Activated CD4-positive, CD25-positive, alpha-beta regulatory T cell treated with anti-CD3 and anti-CD28 coated beads, Interleukin-2, amount 50 U/mL, for 72 hours (primary cell): Measurements from ENCODE around the gene MIXL1.
"Not testable (repeated sequence)": the region's sequence is repeated elsewhere in the genome, so short reads cannot be mapped to it uniquely, and the experiment has no call there.

Experiments used
- DNase-seq: peaks from one replicate; pipeline ENCODE4 v3.0.0; 2021

MIXL1 gene

DNA sequence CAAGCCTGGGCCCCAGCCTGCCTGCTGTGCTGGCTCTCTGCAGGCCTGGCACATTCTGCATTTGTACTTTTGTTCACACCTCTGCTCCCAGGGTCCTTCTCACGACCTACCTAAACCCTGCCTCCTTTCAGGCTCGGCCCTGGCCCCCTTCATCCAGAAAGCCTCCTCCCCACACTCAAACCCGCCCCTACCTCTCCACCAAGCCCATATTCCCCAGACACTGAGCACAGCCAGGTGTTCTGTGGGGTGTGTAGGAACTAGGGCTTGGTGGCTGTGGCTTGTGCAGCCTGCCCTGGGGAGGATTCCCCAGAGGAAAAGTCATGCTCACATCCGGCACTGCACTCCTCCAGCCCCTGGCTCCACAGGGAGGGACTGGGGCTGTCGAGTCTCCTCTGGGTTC, 8.2 kb upstream of the MIXL1 start:
- DNase-seq, result no peak

DNA sequence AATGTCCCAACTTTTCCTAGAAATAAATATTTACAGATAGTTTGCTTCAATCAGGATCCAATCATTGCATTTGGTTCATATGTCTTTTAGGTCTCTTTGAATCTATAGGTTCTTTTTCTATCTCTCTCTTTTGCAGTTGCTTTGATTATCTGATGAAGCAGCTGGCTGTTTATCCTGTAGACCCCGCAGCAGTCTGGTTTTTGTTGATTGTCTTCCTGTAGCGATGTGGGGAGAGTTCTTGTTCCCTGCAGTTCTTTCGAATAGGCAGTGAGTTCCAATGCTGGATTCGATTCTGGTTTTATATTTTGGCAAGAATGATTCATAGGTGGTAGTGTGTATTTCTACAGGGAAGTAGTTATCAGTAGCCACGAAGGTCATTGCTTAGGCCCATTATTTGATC, 7.4 kb upstream of the MIXL1 start:
- no peak for DNase-seq

DNA sequence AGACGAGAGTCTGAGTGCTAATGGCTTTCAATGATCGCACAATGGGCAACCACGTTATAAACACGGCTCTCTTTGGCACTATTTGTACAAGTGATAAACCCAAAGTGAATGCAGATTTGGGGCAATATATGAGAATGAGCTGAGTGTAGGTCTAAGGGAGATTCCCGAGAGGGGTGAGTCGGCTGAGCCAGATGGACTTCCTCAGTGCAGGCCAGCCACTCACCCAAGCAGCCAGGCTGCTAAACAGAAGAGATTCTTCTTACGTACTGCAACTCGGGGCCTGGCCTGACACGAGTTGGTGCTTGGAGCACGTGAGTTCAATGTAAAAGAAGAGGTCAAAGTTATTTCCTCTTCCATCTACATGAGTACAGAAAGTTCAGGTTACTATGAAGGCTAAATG, 6.2 kb upstream of the MIXL1 start:
- DNase-seq, result no peak

DNA sequence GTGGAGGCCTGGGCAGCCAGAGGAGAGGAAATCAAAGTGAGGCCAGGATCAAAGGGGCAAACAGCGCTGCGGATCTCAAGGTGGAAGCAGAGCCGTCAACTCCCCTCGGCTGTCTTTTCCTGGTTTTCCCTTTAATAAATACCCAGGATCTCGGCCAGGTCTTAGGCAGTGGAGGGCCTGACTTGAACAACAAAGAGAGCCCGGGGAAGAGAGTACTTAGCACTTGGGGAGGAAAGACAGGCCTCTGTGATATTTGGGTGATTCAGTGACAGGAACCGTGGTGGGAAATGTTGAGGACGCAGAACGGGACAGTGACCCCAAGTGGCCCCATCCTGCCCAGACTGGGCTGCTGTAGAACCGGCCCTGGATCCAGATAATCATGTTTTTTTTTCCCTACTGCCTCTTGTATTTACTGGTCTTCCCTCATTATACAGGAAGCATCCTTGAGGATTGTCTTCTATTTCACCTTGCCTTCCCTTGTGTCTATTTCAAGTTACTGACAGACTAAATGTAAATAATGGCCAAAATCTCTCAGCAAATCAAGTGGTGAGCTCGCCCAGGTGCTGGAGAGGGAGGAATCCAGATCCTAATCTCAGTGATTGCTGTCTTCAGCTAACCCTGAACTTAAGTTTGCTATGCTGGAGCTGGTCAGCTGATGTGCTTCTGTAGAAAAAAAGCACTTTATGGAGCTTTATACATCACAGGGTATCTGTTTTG, 2.8 kb upstream of the MIXL1 start:
- no peak for DNase-seq

DNA sequence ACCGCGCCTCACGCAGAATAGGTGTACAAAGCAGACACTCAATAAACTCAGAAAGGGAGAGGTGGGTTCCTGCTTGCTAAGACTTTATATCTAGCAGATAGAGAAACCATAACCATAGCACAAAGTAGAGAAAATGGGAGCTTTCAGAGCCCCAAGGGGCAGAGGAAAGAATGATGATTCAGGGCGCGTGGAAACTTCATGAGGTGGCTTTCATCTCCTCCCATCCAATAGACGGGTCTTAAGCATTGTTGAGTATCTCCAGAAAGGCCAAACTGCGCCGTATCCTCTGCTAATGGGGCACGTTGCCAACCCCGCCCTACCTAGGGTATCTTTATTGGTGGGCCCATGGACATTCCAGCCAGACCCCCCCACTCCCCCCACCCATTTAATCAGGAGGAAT, 778 bp upstream of the MIXL1 start:
- DNase-seq, result no peak

DNA sequence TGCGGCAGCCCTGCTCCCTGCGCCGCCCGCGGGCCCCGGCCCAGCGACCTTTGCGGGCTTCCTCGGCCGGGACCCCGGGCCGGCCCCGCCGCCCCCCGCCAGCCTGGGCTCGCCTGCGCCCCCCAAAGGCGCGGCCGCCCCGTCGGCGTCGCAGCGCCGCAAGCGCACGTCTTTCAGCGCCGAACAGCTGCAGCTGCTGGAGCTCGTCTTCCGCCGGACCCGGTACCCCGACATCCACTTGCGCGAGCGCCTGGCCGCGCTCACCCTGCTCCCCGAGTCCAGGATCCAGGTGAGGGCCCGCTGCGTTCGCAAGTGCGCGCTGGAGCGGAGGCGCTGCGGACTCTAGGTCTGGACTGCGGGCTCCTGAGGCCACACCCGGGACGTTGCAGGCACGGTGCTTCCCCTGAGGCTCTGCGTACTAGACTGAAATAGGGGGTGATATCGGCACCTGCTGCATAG, 351 bp downstream of the MIXL1 start:
- no peak for DNase-seq

DNA sequence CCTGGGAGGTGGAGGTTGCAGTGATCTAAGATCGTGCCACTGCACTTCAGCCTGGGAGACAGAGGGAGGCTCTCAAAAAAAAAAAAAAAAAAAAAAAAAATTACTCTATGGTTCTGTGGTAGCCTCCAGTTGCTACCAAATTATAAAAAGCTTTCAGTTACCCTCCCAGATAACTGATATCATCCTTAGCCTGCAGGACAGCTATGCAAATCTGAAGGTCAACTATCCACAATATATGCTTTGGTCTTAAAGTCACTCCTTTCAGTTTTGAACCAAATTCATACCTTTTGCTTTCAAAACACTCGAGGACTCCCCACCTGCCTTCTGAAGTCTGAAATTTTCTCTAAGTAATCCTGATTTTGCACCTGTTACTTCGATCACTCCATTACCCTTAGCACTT, 3.1 kb downstream of the MIXL1 start:
- DNase-seq, result no peak

DNA sequence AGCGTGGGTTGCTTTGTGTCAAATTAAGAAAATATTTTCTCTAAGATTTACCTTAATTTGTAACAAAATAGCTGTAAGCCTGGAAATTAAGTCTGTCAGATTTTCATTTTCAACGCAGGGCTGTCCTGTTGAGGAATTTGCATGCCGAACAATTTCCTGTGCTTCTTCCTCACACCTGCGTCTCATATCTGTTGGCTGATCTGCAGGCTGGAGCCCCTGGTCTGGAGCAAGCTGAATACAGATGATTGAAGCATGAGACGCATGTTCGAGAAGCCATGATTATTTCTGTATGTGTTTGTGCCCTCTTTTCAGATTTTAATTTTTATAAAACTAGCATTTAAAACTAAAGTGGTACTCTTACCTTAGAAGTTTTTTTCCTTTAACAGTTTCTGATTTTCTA, 9.8 kb downstream of the MIXL1 start:
- no peak for DNase-seq

DNA sequence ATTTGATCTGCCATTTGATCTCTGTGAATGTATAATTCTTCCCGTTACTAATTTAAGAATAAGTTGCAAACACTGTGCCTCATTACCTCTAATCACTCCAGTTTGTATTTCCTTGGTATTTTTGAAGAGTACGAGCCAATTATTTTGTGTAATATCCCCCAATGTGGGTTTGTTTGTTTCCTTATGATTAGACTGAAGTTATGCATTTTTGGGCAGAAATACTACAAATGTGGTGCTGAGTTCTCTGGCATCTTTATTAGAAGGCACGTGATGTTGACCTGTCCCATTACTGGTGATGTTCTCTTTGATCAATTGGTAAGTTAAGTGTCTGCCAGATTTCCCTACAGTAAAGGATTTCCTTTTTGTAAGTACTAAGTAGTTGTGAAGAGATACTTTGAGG, 10.3 kb downstream of the MIXL1 start:
- no peak for DNase-seq

DNA sequence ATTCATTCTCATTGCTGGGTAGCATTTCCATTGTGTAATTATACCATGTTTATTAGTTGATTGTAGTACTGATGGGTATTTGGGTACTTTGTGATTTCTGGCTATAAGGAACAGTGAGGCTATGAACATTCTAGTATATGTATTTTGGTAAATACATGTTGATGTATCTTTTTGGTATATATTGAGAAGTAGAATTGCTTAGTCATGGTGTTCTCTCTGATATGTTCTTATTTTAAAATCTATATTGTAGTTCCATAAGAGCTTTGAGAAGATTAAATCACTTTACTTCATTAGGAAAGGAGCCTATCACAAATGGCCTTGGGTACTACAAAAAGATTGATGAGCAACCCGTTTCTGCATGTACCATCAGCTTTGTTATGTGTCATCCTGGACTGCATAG, 13.4 kb downstream of the MIXL1 start:
- DNase-seq, result no peak

DNA sequence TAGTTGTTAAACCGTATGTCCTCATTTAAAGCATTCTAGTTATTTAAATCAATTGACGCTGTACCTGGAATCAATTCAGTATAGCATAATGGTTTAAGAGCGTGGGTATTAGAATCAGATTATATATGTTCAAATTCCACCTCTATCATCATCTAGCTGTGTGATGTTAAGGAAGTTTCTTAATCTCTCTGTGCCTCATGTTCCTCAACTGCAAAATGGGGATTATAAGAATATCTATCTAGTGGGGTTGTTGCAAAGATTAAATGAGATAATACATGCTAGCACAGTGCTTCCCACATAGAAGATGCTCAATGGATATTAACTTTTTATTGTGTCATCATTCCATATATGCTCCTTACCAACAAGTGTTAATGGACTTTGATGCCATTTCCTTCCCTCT, 16.0 kb downstream of the MIXL1 start:
- DNase-seq, result no peak

DNA sequence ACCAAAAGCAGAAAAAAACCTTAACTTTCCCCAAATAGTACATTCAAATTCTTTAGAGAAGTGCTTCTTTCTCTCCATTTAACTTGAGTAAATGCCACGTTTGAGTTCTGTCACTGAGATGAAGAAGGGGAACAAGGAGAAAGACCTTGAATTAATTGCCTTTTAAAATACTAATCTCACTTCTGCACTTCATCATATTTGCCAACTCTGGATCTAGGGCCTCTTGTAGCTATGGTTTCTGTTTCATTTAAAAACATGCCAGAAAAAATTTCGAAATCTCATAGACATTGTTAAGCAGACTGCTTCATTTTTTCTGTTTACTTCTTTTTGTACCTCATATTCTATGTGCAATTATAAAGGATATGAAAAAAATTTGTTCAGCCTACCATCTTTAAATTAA, 24.6 kb downstream of the MIXL1 start:
- no peak for DNase-seq

DNA sequence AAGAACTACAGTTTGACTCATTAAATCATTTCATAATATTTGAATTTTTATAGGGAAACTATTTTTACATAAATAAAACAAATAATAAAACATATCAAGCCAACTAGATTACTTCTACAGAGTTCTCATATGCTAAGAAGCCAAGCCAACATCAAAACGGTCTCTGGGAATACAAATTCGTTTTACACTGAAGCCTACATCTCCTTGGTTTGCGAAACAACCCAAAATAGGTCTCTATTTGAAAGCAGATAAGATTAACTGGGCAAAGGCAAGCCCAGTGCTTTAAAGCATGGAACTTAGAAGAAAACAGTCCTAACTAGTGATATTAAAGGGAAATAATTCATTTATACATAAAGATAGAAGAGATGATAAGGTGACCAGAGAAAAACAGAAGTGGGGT, 25.3 kb downstream of the MIXL1 start:
- no peak for DNase-seq

DNA sequence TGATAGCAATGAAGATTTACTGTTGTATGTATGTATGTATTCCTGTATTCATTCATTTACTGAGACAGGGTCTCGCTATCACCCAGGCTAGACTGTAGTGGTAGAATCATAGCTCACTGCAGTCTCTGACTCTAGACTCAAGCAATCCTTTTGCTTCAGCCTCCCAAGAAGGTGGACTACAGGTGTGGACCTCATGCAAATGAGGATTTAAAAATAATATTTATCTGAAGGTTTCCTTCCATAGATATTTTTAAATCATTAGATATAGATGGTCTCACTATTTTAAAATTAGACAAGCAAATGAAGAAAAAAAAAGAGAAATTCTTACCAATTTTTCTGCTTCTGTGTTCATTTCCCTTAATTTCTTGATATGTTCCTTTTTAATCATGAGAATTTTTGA, 27.0 kb downstream of the MIXL1 start:
- DNase-seq, result no peak

DNA sequence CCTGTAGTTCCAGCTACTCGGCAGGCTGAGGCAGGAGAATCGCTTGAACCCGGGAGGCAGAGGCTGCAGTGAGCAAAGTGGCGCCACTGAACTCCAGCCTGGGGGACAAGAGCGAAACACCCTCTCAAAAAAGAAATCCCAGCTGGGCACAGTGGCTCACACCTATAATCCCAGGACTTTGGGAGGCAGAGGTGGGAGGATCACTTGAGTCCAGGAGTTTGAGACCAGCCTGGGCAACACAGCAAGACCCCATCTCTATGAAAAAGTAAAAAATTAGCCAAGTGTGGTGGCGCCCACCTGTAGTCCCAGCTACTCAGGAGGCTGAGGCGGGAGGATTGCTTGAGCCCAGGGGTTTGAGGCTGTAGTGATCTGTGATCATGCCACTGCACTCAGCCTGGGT, 29.4 kb downstream of the MIXL1 start:
- not testable (repeated sequence) for DNase-seq

DNA sequence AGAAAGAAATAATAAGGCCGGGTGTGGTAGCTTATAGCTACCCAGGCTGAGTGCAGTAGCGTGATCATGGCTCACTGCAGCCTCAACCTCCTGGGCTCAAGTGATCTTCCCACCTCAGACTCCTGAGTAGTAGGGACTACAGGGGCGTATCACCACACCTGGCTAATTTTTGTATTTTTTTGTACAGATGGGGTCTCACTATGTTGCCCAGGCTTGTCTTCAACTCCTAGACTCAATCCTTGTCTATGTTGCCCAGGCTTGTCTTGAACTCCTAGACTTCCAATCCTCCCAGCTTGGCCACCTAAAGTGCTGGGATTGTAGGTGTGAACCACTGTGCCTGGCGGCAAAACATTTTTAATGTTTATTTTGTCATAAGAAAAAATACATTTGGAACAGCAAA, 30.5 kb downstream of the MIXL1 start:
- no peak for DNase-seq

DNA sequence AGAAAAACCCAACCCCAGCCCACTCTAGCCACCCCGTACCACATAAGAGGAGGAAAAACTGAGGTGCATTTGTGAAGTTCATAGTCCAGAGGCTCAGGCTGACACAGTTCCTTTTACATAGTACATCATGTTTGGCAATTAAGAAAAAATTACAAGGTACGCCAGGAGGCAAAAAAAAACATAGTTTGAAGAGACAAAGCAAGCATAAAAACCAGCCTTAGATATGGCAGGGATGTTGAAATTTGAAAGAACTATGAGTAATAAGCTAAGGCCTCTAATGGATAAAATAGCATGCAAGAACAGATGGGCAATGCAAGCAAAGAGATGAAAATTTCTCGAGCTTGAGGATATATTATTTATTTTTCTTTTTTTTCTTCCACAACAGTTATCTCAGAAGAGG, 31.9 kb downstream of the MIXL1 start:
- DNase-seq, result no peak

DNA sequence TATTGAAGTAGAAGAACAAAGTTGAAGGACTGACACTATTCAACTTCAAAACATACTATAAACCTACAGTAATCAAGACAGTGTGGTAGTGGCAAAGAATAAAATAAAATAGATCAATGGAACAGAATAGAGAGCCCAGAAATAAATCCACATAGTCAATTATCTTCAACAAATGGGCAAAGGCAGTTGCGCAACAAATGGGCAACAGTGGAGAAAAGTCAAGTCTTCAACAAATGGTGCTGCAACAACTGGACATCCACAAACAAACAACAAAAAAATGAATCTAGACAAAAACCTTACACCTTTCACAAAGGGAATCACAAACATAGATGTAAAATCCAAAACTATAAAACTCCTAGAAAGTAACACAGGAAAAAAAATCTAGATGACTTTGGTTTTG, 38.4 kb downstream of the MIXL1 start:
- DNase-seq, result no peak

DNA sequence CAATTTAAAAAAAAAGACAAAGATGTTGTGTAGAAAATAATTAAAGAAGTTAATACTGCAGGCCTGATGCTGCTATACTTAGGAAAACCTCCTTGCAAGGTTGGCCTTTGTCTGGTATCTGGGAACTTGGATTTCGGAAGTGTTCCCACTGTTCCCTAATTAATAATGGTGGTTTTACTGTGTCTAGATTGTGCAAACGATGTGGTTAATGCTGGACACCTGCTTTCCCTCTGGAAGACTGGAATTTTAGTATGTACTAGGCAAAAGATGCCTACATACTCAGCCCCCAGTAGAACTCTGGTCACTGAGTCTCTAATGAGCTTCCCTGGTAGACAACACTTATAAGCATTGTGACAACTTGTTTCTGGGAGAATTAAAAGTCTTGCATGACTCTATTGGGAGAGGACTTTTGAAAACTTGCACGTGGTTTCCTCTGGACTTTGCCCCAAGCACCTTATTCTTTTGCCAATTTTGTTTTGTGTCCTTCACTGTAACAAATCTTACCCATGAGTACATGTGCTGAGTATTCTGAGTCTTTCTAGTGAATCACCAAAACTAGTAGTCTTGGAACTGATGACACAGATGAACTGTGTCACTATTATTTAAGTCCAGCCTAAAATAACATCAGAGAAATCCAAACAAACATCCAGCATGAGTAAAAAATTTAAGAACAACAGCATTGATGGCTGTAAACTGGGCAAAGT, 45.1 kb downstream of the MIXL1 start:
- DNase-seq, result no peak

DNA sequence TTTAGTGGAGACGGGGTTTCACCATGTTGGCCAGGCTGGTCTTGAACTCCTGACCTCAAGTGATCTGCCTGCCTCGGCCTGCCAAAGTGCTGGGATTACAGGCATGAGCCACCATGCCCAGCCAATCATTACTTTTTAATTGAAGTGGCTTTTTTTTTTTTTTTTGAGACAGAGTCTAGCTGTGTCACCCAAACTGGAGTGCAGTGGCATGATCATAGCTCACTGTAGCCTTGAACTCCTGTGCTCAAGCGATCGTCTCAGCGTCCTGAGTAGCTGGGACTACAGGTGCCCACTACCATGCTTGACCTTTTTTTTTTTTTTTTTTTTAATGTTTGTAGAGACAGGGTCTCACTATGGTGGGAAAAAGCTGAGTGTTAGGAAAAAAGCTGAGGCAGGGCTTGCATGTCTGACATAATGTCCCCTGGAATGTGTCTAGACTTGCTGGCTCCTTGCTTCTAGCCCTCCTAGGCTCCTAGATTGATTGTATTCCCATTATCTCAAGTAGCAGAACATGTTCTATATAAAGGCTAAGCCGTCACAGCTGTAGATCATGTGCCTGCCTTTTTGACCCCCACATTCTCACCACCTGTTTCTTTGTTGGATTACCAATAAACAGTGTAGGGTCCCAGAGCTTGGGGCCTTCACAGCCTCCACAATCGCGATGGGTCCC, 48.9 kb downstream of the MIXL1 start:
- DNase-seq, result not testable (repeated sequence)

DNA sequence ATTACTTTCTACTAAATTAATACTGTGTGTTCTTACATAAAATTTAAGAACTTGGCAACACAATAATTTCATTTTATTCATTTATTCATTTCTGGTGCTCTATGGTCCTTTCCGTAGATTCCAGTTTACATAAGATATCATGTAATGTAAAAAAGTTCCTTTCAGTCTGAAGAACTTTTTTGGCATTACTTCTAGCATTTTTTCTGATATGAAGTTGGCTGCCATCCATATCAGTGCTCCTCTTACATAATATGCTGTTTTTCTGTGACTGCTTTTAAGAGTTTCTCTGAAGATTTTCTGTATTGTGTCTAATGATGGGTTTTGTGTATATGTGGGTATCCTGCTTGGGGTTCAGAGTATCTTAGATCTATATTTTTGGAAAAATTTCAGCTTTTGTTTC, 50.7 kb downstream of the MIXL1 start:
- DNase-seq, result no peak

DNA sequence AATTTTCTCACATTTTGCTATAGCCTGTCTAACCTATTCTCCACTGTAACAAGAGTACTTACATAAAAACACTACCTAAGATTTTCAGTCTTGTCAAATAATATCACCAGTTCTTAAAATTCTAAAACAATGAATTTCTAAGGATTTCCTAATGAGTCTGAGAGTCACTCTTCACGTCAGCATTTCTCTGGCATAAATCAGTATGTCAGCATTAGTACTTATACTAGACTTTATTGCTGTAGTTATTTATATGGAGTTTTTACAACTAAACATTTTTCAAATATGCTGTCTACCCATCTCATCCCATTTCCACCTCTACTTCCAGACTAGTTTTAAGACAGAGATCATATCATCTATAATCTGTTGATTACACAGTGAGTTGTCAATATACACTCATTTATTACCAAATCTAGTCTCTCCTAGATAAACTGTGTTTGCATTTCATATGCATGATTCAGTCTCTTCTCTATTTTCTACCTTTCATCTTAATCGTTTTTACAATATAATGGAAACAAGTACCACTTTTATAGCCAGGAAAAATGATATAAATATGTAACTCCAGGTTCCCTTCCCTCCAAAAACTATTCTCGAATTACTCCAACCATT, 52.7 kb downstream of the MIXL1 start:
- DNase-seq, result no peak
